Measurements from ENCODE around the gene FGFBP2. TPM values are rescaled to one million over a fixed set of nuclear protein-coding genes. Genes with fewer than 3 reads are reported as not detected.

FGFBP2 gene
- polyA plus RNA-seq, 3 donors = 0.61 to 1.1 TPM; not detected in 1

- peaks cover 0 to 3% (median 0%) of the 10 kb centered on the region in 7 donors for H3K9me3 Mint-ChIP-seq
- Histone ChIP-seq H3K4me2 (replicated peaks; ENCODE audit: extremely low read depth, low read length, poor library complexity, severe bottlenecking) (no peak overlapping the region), H3K27ac (ENCODE audit: low read depth in 1 of 2, low read length in 2 of 2) (no peak overlapping the region), H4K20me1 (ENCODE audit: insufficient read depth, low read length) (no peaks in the 10 kb centered on the region), H2AFZ (ENCODE audit: insufficient read depth, low read depth, low read length, poor library complexity, severe bottlenecking) (no peak overlapping the region), H3K36me3 (replicated peaks in 1 of 2; ENCODE audit: control insufficient read depth in 1 of 2, insufficient read depth in 2 of 2, low read length in 2 of 2) (no peaks in the 10 kb centered on the region), H3K4me3 (replicated peaks in 1 of 3; ENCODE audit: low read depth in 2 of 3, low read length in 3 of 3) (no peak overlapping the region), H3K9ac (ENCODE audit: insufficient read depth, low read length, poor library complexity, severe bottlenecking) (no peak overlapping the region), H3K79me2 (ENCODE audit: insufficient read depth, low read length) (no peaks in the 10 kb centered on the region), H3K4me1 (ENCODE audit: control insufficient read depth in 1 of 2, insufficient read depth in 2 of 2, low read length in 2 of 2) (no peaks in the 10 kb centered on the region), H3K27me3 (ENCODE audit: control insufficient read depth in 2 of 2, insufficient read depth in 2 of 2, low read length in 2 of 2) (no peaks in the 10 kb centered on the region), H3K9me3 (replicated peaks in 1 of 2; ENCODE audit: control insufficient read depth in 1 of 2, insufficient read depth in 1 of 2, low read length in 2 of 2) (no peaks in the 10 kb centered on the region)
- H3K27me3 Mint-ChIP-seq (ENCODE audit: low read depth in 3 of 3) = peaks cover 0 to 4% (median 1%) of the 10 kb centered on the region in 3 donors
- no peaks in the 10 kb centered on the region for H3K4me1 Mint-ChIP-seq
- no peak for DNase-seq
- TF ChIP-seq CTCF (IDR thresholded peaks at IDR 0.05) = no peak
- H3K27ac Mint-ChIP-seq = no peak overlapping the region
- H3K36me3 Mint-ChIP-seq = no peaks in the 10 kb centered on the region
- no CpG with 5 or more reads among the region's 3 CpGs for WGBS (ENCODE audit: insufficient coverage)
- intact Hi-C loops (cut with micrococcal nuclease) = no loop called here
- H3K4me3 Mint-ChIP-seq = no peak overlapping the region
Measured at GRCh38 chr4:15934259-15934658, 28.7 kb downstream of the FGFBP2 start.

- Histone ChIP-seq H3K4me2 (replicated peaks; ENCODE audit: extremely low read depth, low read length, poor library complexity, severe bottlenecking) (no peak overlapping the region), H3K4me1 (ENCODE audit: control insufficient read depth in 1 of 2, insufficient read depth in 2 of 2, low read length in 2 of 2) (no peaks in the 10 kb centered on the region), H3K79me2 (ENCODE audit: insufficient read depth, low read length) (no peaks in the 10 kb centered on the region), H3K36me3 (replicated peaks in 1 of 2; ENCODE audit: control insufficient read depth in 1 of 2, insufficient read depth in 2 of 2, low read length in 2 of 2) (no peaks in the 10 kb centered on the region), H3K4me3 (replicated peaks in 1 of 3; ENCODE audit: low read depth in 2 of 3, low read length in 3 of 3) (no peak overlapping the region), H3K9ac (ENCODE audit: insufficient read depth, low read length, poor library complexity, severe bottlenecking) (no peak overlapping the region), H4K20me1 (ENCODE audit: insufficient read depth, low read length) (no peaks in the 10 kb centered on the region), H3K27ac (ENCODE audit: low read depth in 1 of 2, low read length in 2 of 2) (no peak overlapping the region), H3K9me3 (replicated peaks in 1 of 2; ENCODE audit: control insufficient read depth in 1 of 2, insufficient read depth in 1 of 2, low read length in 2 of 2) (no peaks in the 10 kb centered on the region), H2AFZ (ENCODE audit: insufficient read depth, low read depth, low read length, poor library complexity, severe bottlenecking) (no peak overlapping the region), H3K27me3 (ENCODE audit: control insufficient read depth in 2 of 2, insufficient read depth in 2 of 2, low read length in 2 of 2) (no peaks in the 10 kb centered on the region)
- Mint-ChIP-seq H3K27ac (no peak overlapping the region), H3K9me3 (peaks cover 0 to 3% (median 0%) of the 10 kb centered on the region in 7 donors), H3K4me1 (no peaks in the 10 kb centered on the region), H3K27me3 (ENCODE audit: low read depth in 3 of 3) (peaks cover 0 to 6% (median 4%) of the 10 kb centered on the region in 3 donors), H3K4me3 (no peak overlapping the region), H3K36me3 (no peaks in the 10 kb centered on the region)
- no peak for TF ChIP-seq CTCF (IDR thresholded peaks at IDR 0.05)
- DNase-seq = no peak
- 100% methylated on average over 1 of the region's 5 CpGs for WGBS (ENCODE audit: insufficient coverage)
- intact Hi-C loops (cut with micrococcal nuclease) = no loop called here
Measured at GRCh38 chr4:15931451-15932210, 31.3 kb downstream of the FGFBP2 start.

Data from CD14-positive monocyte (primary cell).